Ovary (tissue), 9 donors: ENCODE measurements around the gene SIPA1L3. TPM values are rescaled to one million over a fixed set of nuclear protein-coding genes. Genes with fewer than 3 reads are reported as not detected.

Experiments
- DNase-seq, 5 donors: peaks; one replicate each; pipeline ENCODE4 v3.0.0-alpha.2; 2019 to 2020
- H3K27ac ChIP-seq, 2 donors: fragments of 200-600 bp; one replicate each; pipeline versions ENCODE4 v1.5.1 to v1.8.0; 2019 to 2022
- H3K27me3 ChIP-seq: fragments of 200-600 bp; one replicate; pipeline ENCODE4 v1.8.0; 2022
- H3K36me3 ChIP-seq: fragments of 200-600 bp; sonication (generic); one replicate; pipeline ENCODE4 v1.5.1; 2019
- H3K4me1 ChIP-seq: one replicate; pipeline ENCODE4 v1.8.1; 2013; ENCODE audit warnings: mild to moderate bottlenecking, moderate library complexity; ENCODE audit not compliant: insufficient read depth
- H3K4me3 ChIP-seq: fragments of 200-600 bp; sonication (generic); one replicate; pipeline ENCODE4 v1.5.1; 2017
- H3K9me3 ChIP-seq, 2 donors: fragments of 200-600 bp in 1 of 2; sonication (generic) in 1 of 2; one replicate each; pipeline versions ENCODE4 v1.5.1 to v1.8.1; 2013 to 2019; ENCODE audit warnings: mild to moderate bottlenecking in 1 of 2, moderate library complexity in 1 of 2
- CTCF ChIP-seq, 3 donors: fragments of 450-650 bp in 2 of 3; fragments of 200-600 bp in 1 of 3; IDR thresholded peaks; one replicate each; pipeline versions ENCODE4 v1.5.1 to v1.8.0; 2016 to 2022; ENCODE audit warnings: antibody characterized with exemption in 3 of 3, mild to moderate bottlenecking in 1 of 3
- EP300 ChIP-seq: sonication (generic); formaldehyde crosslinking; IDR thresholded peaks from one replicate; pipeline ENCODE4 v1.6.1; 2017; ENCODE audit warnings: antibody characterized with exemption
- POLR2A ChIP-seq: fragments of 450-650 bp; IDR thresholded peaks from one replicate; pipeline ENCODE4 v1.6.1; 2017; ENCODE audit warnings: antibody characterized with exemption, mild to moderate bottlenecking, moderate library complexity
- WGBS, 3 donors: extraction: QIAGEN DNeasy Blood & Tissue Kit in 1 of 3; methylation state at CpG; one replicate each; pipeline versions ENCODE4 v1.1.5 to v1.1.7; 2013 to 2017; 5-methylcytosine and 5-hydroxymethylcytosine counted together
- intact Hi-C, 4 donors: fragments of 100-400 bp; cut with DNase I; formaldehyde crosslinking; loops; one replicate each; pipeline versions ENCODE4 v1.11.0 to v1.15.1; 2022 to 2023
- polyA plus RNA-seq, 2 donors: library from polyadenylated mRNA; stranded (reverse); fragments of 200-250 nt in 1 of 2; fragments of 350-450 nt in 1 of 2; fragmentation: Illumina TruSeq in 1 of 2; extraction: RNeasy Lipid Tissue Mini Kit (QIAGEN cat#74804) in 1 of 2; gene quantifications; one replicate each; pipeline ENCODE4 v1.2.3, GENCODE V29; 2013 to 2014
- total RNA-seq, 7 donors: library from RNA; depleted of rRNA in 2 of 7; stranded (reverse); fragments of >200 nt in 2 of 7; fragmentation: NEBNext Ultra II Directional in 3 of 7; extraction: Animal tissue kit (Norgen Biotek cat#: 25700) in 3 of 7; gene quantifications; one replicate each; pipeline versions ENCODE4 v1.1.0 to v1.2.4, GENCODE V29; 2016 to 2023
- donor health status: DM: no; HTN: no; CAD: no; lungs with moderate emphysema.
- donor health status: DM: no; HTN: no; CAD: no.
- donor health status: Bipolar disorder and iron deficiency.
- donor health status: DM: yes; HTN: yes; CAD: no.
- donor health status: DM: no; HTN: no; CAD: no.
- donor health status: DM: yes; HTN: yes; CAD: no.

SIPA1L3 gene
- total and polyA plus RNA-seq, 9 donors: 4.5 to 27.9 (median 18.2) TPM

- Histone ChIP-seq H3K9me3 (no peaks in the 10 kb centered on the region), H3K4me3 (no peak overlapping the region), H3K36me3 (no peaks in the 10 kb centered on the region), H3K27ac (no peak overlapping the region), H3K27me3 (no peaks in the 10 kb centered on the region), H3K4me1 (peaks cover 7% of the 10 kb centered on the region)
- intact Hi-C loops: no loop called here
- no peak for TF ChIP-seq POLR2A
- no peak for TF ChIP-seq EP300
- TF ChIP-seq CTCF (IDR thresholded peaks at IDR 0.05): no peak
- no peak for DNase-seq
- 83 to 85% (median 85%) methylated on average over 17 of the region's 17 CpGs for WGBS, 3 donors
Measured at GRCh38 chr19:38033658-38034491, 126.9 kb downstream of the SIPA1L3 start.

- H3K9me3 ChIP-seq: no peaks in the 10 kb centered on the region
- intact Hi-C loops: no loop called here
- 70 to 81% (median 74%) methylated on average over 5 of the region's 5 CpGs for WGBS, 3 donors
Measured at GRCh38 chr19:38034492-38034860, 127.5 kb downstream of the SIPA1L3 start.

GRCh38 chr19:38035515-38036495 is 128.8 kb downstream of the SIPA1L3 start:
- Histone ChIP-seq H3K9me3 (no peaks in the 10 kb centered on the region), H3K27me3 (no peaks in the 10 kb centered on the region), H3K36me3 (no peaks in the 10 kb centered on the region), H3K4me1 (peaks cover 7% of the 10 kb centered on the region), H3K4me3 (no peak overlapping the region), H3K27ac (no peak overlapping the region)
- intact Hi-C loops: no loop called here
- 47 to 61% (median 53%) methylated on average over 14 to 17 of the region's 17 CpGs for WGBS, 3 donors
- TF ChIP-seq POLR2A (no peak), EP300 (no peak), CTCF (IDR thresholded peaks at IDR 0.05) (no peak)
- DNase-seq: peak in 2 of 5 donors; percentile 30 to 42

More at GRCh38 chr19:38034492-38034860, 127.5 kb downstream of the SIPA1L3 start:
- DNase-seq: no peak
- H3K4me3 ChIP-seq: no peak overlapping the region
- H3K27me3 ChIP-seq: no peaks in the 10 kb centered on the region
- no peak overlapping the region for H3K27ac ChIP-seq
- no peaks in the 10 kb centered on the region for H3K36me3 ChIP-seq
- TF ChIP-seq EP300 (no peak), CTCF (IDR thresholded peaks at IDR 0.05) (no peak), POLR2A (no peak)
- peaks cover 7% of the 10 kb centered on the region for H3K4me1 ChIP-seq

- H3K9me3 ChIP-seq: no peaks in the 10 kb centered on the region
- 77 to 83% (median 81%) methylated on average over 17 to 18 of the region's 18 CpGs for WGBS, 3 donors
- peaks cover 7% of the 10 kb centered on the region for H3K4me1 ChIP-seq
- H3K36me3 ChIP-seq: no peaks in the 10 kb centered on the region
- no peak overlapping the region for H3K27ac ChIP-seq
- no peak overlapping the region for H3K4me3 ChIP-seq
- no peak for TF ChIP-seq CTCF (IDR thresholded peaks at IDR 0.05)
- TF ChIP-seq EP300: no peak
- no peak for TF ChIP-seq POLR2A
- DNase-seq: no peak
- intact Hi-C loops: no loop called here
- no peaks in the 10 kb centered on the region for H3K27me3 ChIP-seq
Measured at GRCh38 chr19:38036707-38037611, 130.0 kb downstream of the SIPA1L3 start.
